ENCODE measurements around the gene STK17A.

DNA sequence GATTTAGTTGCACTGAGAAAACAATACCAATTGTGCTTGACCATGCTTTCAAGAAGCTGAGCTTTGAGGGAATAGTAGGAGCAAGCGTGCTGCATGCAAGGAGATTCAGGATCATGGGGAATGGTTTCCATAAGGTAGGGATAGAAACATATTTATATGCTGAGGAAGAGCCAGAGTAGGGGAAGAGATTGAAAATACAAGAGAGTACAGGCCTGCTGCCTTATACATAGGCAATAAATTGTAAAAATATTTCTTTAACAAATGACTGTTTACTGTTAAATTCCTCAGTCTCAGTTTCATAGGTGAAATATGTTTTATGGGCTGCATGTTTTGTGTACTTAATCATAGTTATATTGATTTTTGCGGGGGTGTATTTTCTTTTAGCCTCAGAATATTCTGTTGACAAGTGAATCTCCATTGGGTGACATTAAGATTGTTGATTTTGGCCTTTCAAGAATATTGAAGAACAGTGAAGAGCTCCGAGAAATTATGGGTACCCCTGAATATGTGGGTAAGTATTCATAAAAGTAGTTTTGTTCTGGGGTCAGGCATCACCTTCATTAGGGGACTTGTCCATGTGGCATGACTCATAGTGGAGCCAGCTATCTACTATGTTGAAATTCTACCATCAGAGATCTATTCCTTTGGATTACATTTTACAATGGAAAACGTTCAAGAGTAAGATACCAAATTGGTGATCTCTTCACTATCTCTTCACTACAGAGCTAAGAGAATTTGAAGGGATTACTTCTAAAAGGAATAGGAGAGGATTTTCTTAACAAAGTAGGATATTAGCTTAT, 36.5 kb downstream of the STK17A start:
- TF ChIP-seq, protein P1, sequence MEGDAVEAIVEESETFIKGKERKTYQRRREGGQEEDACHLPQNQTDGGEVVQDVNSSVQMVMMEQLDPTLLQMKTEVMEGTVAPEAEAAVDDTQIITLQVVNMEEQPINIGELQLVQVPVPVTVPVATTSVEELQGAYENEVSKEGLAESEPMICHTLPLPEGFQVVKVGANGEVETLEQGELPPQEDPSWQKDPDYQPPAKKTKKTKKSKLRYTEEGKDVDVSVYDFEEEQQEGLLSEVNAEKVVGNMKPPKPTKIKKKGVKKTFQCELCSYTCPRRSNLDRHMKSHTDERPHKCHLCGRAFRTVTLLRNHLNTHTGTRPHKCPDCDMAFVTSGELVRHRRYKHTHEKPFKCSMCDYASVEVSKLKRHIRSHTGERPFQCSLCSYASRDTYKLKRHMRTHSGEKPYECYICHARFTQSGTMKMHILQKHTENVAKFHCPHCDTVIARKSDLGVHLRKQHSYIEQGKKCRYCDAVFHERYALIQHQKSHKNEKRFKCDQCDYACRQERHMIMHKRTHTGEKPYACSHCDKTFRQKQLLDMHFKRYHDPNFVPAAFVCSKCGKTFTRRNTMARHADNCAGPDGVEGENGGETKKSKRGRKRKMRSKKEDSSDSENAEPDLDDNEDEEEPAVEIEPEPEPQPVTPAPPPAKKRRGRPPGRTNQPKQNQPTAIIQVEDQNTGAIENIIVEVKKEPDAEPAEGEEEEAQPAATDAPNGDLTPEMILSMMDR (IDR thresholded peaks at IDR 0.05; ENCODE audit: borderline replicate concordance, extremely low read depth, low read length, poor library complexity, severe bottlenecking): no peak
- no peak for TF ChIP-seq EZH2 (IDR thresholded peaks at IDR 0.05; ENCODE audit: borderline replicate concordance, low read depth, low read length, severe bottlenecking)
